ENCODE measurements around the gene HOMER1. TPM values are rescaled to one million over a fixed set of nuclear protein-coding genes. Genes with fewer than 3 reads are reported as not detected.

HOMER1 gene
- total RNA-seq, 1 donor from 2014 or later, result 4.3 TPM

DNA sequence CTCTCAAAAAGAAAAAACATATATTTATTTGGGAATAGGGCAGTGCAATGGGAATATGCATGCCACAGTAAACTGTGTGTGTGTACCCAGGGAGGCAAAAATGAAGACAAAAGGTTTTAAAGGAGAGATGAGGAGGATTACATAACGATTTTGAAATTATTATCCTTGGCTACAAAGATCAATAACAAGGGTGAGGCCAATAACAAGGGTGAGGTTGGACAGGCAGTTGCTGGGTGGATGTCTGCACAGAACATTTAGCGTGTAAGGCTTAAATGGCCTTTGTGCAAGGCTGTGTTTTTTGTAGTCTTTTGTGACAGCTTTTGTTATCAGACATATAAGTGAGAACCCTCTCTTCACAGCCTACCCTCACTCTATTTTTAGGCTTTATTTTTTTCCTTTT is 164.1 kb downstream of the HOMER1 start:
- H3K4me3 ChIP-seq (ENCODE audit: low read depth, low read length), result no peak overlapping the region
- TF ChIP-seq, protein P1, sequence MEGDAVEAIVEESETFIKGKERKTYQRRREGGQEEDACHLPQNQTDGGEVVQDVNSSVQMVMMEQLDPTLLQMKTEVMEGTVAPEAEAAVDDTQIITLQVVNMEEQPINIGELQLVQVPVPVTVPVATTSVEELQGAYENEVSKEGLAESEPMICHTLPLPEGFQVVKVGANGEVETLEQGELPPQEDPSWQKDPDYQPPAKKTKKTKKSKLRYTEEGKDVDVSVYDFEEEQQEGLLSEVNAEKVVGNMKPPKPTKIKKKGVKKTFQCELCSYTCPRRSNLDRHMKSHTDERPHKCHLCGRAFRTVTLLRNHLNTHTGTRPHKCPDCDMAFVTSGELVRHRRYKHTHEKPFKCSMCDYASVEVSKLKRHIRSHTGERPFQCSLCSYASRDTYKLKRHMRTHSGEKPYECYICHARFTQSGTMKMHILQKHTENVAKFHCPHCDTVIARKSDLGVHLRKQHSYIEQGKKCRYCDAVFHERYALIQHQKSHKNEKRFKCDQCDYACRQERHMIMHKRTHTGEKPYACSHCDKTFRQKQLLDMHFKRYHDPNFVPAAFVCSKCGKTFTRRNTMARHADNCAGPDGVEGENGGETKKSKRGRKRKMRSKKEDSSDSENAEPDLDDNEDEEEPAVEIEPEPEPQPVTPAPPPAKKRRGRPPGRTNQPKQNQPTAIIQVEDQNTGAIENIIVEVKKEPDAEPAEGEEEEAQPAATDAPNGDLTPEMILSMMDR (conservative IDR thresholded peaks at IDR 0.05; ENCODE audit: low read depth, low read length), result no peak
- DNase-seq (ENCODE audit: low read depth), result no peak

DNA sequence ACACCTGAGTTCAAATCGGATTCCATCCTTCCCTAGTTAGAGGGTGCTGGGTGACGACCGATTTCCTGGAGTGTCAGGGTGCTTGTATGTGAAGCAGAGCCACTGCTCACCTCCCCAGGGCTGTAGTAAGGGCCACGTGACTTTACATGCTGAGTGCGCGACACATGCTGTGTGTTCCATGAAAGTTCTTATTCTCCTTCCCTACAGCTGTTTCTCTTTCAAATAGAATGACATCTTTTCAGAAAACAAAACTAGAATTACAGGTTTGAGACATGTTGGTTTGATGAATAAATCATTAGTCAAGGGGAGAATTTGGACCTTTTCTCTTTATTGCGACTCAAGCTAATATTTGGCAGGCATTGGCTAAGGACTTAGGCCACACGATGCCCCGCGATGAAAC is 164.9 kb downstream of the HOMER1 start:
- H3K4me3 ChIP-seq (ENCODE audit: low read depth, low read length), result no peak overlapping the region
- TF ChIP-seq, protein P1 (conservative IDR thresholded peaks at IDR 0.05; ENCODE audit: low read depth, low read length), result no peak
- no peak for DNase-seq (ENCODE audit: low read depth)

DNA sequence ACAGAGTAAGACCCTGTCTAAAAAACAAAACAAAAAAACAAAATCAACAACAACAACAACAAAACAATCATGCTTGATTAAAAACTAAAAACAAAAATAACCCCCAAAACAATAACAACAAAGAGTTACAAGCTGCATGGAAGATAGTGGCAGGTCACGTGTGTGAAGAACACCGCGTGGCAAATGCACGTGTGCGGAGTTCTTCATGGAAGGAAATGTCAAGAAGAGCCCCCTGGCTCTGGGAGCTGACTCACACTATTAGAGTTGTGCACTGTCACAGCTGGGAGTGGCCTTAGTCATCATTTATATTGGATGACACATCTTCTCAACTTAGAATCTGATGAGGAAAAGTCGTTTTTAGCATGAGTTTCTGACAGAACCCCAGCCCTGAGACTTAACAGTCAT is 167.5 kb downstream of the HOMER1 start:
- DNase-seq (ENCODE audit: low read depth), result no peak
- TF ChIP-seq, protein P1 (conservative IDR thresholded peaks at IDR 0.05; ENCODE audit: low read depth, low read length), result no peak
- H3K4me3 ChIP-seq (ENCODE audit: low read depth, low read length), result no peak overlapping the region

DNA sequence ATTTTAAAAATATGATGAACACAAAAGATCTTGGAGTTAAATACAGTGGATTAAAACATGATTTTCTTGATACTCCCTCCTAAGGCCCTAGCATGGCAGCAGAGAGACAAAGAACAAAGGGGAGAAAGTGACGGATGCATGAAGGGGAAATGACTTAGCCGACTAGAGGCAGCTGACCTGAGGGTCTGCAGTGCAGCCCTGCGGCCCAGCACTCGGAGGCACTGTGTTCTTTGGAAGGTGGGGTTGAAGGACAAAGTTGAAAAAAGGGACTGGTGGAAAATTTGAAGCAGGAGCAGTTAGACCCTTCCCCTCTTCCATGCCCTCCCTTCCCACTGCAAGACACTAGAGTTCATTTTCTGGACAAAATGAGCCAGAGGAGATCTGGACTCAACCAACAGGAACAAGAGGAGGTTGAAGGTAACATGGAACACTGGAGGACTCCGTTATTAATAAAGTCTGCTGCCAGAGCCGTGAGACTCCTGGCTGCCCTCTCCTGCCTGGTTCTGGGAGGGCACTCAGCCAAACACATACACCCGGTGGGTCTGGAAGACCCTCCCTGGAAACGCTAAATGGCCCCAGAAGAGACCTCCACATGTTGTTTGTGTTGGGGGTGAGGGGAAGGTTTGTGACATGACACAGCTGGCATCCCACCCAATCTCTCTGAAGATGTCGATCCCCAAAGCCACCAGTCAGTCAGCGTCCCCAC is 179.9 kb downstream of the HOMER1 start:
- no peak for DNase-seq (ENCODE audit: low read depth)
- no peak overlapping the region for H3K4me3 ChIP-seq (ENCODE audit: low read depth, low read length)
- TF ChIP-seq, protein P1 (conservative IDR thresholded peaks at IDR 0.05; ENCODE audit: low read depth, low read length), result peak; percentile 31

DNA sequence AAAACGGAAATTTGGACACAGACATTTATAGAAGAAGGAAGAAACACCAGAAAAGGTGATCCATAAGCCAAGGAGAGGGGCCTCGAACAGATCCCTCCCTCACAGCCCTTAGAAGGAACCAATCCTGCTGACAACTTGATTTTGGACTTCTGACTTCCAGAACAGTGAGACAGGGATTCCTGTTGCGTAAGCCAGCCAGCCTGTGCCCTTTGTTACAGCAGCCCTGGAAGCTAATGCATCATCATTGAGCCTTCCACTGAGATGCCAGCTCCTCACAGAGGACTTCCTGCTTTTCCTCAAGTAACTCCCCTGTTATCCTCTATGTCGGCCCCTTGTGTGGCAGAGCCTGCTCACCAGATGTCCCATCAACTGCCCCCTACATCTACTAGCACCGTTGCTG is 183.9 kb downstream of the HOMER1 start:
- no peak for DNase-seq (ENCODE audit: low read depth)
- H3K4me3 ChIP-seq (ENCODE audit: low read depth, low read length), result no peak overlapping the region
- TF ChIP-seq, protein P1 (conservative IDR thresholded peaks at IDR 0.05; ENCODE audit: low read depth, low read length), result no peak

DNA sequence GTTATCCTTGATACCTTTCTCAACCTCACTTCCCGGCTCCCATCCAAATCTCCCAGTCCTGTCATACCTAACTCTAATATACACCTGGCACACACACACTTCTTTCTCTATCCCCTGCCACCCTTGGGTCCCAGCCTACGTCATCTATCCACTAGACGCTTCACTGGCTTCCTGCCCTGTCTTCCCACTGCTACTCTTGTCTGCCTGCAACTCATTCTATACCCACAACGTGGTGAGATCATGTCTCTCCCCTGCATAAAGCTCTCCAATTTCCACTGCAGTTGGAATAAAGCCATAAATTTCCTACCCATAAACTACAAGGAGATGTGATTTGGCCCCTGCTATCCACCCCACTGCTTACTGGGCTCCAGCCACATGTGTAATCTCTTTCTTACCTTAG is 184.5 kb downstream of the HOMER1 start:
- TF ChIP-seq, protein P1 (conservative IDR thresholded peaks at IDR 0.05; ENCODE audit: low read depth, low read length), result no peak
- DNase-seq (ENCODE audit: low read depth), result no peak
- no peak overlapping the region for H3K4me3 ChIP-seq (ENCODE audit: low read depth, low read length)

Other genes with a start within 250 kb of the HOMER1 start
- 26.1 and 26.3 TPM in 2 replicates for gene TENT2, start 98.3 kb upstream of the HOMER1 start, total RNA-seq
- 0.35 and 2.8 TPM in 2 replicates for gene CMYA5, start 175.7 kb upstream of the HOMER1 start, total RNA-seq

All from epithelial cell of proximal tubule (primary cell).